ENCODE results near the gene FCHSD1.

FCHSD1 gene

GRCh38 chr5:141646026-141646425 is 5.2 kb downstream of the FCHSD1 start:
- no peak for DNase-seq
- Mint-ChIP-seq H3K4me3 (no peak overlapping the region), H3K9me3 (no peaks in the 10 kb centered on the region), H3K36me3 (ENCODE audit: low read depth) (no peaks in the 10 kb centered on the region), H3K27me3 (ENCODE audit: low read depth, poor library complexity) (peaks cover 16% of the 10 kb centered on the region), H3K4me1 (peaks cover 11% of the 10 kb centered on the region), H3K27ac (no peak overlapping the region)
- TF ChIP-seq CTCF (IDR thresholded peaks at IDR 0.05): no peak

GRCh38 chr5:141641634-141642267 is 9.5 kb downstream of the FCHSD1 start:
- H3K27me3 Mint-ChIP-seq (ENCODE audit: low read depth, poor library complexity): peaks cover 19% of the 10 kb centered on the region
- H3K27ac Mint-ChIP-seq: no peak overlapping the region
- DNase-seq: no peak
- H3K4me3 Mint-ChIP-seq: no peak overlapping the region
- TF ChIP-seq CTCF (IDR thresholded peaks at IDR 0.05): no peak
- H3K36me3 Mint-ChIP-seq (ENCODE audit: low read depth): no peaks in the 10 kb centered on the region
- no peaks in the 10 kb centered on the region for H3K9me3 Mint-ChIP-seq
- peaks cover 12% of the 10 kb centered on the region for H3K4me1 Mint-ChIP-seq

- H3K4me1 Mint-ChIP-seq: peaks cover 19% of the 10 kb centered on the region
- H3K27ac Mint-ChIP-seq: peak overlapping the region; percentile 54
- no peak overlapping the region for H3K4me3 Mint-ChIP-seq
- H3K27me3 Mint-ChIP-seq (ENCODE audit: low read depth, poor library complexity): peaks cover 19% of the 10 kb centered on the region
- DNase-seq: no peak
- H3K9me3 Mint-ChIP-seq: no peaks in the 10 kb centered on the region
- no peaks in the 10 kb centered on the region for H3K36me3 Mint-ChIP-seq (ENCODE audit: low read depth)
- TF ChIP-seq CTCF (IDR thresholded peaks at IDR 0.05): no peak
Measured at GRCh38 chr5:141640698-141641097, 10.5 kb downstream of the FCHSD1 start.

- H3K27me3 Mint-ChIP-seq (ENCODE audit: low read depth, poor library complexity): peaks cover 19% of the 10 kb centered on the region
- peaks cover 26% of the 10 kb centered on the region for H3K4me1 Mint-ChIP-seq
- DNase-seq: no peak
- H3K4me3 Mint-ChIP-seq: no peak overlapping the region
- peaks cover 3% of the 10 kb centered on the region for H3K36me3 Mint-ChIP-seq (ENCODE audit: low read depth)
- TF ChIP-seq CTCF (IDR thresholded peaks at IDR 0.05): no peak
- H3K9me3 Mint-ChIP-seq: no peaks in the 10 kb centered on the region
- H3K27ac Mint-ChIP-seq: no peak overlapping the region
Measured at GRCh38 chr5:141640051-141640415, 11.2 kb downstream of the FCHSD1 start.

GRCh38 chr5:141639357-141640050 is 11.7 kb downstream of the FCHSD1 start:
- no peak overlapping the region for H3K27ac Mint-ChIP-seq
- H3K27me3 Mint-ChIP-seq (ENCODE audit: low read depth, poor library complexity): peaks cover 19% of the 10 kb centered on the region
- H3K9me3 Mint-ChIP-seq: no peaks in the 10 kb centered on the region
- H3K4me1 Mint-ChIP-seq: peaks cover 31% of the 10 kb centered on the region
- no peak overlapping the region for H3K4me3 Mint-ChIP-seq
- no peak for DNase-seq
- H3K36me3 Mint-ChIP-seq (ENCODE audit: low read depth): peaks cover 6% of the 10 kb centered on the region
- no peak for TF ChIP-seq CTCF (IDR thresholded peaks at IDR 0.05)

- H3K27ac Mint-ChIP-seq: no peak overlapping the region
- peaks cover 12% of the 10 kb centered on the region for H3K36me3 Mint-ChIP-seq (ENCODE audit: low read depth)
- no peak for TF ChIP-seq CTCF (IDR thresholded peaks at IDR 0.05)
- no peaks in the 10 kb centered on the region for H3K9me3 Mint-ChIP-seq
- peaks cover 19% of the 10 kb centered on the region for H3K27me3 Mint-ChIP-seq (ENCODE audit: low read depth, poor library complexity)
- peaks cover 38% of the 10 kb centered on the region for H3K4me1 Mint-ChIP-seq
- H3K4me3 Mint-ChIP-seq: no peak overlapping the region
- no peak for DNase-seq
Measured at GRCh38 chr5:141638771-141639170, 12.4 kb downstream of the FCHSD1 start.
